Mesendoderm (in vitro differentiated cells): Measurements from ENCODE around the gene ACOT12.
"Not testable (repeated sequence)": the region's sequence is repeated elsewhere in the genome, so short reads cannot be mapped to it uniquely, and the experiment has no call there.

Experiments used
- DNase-seq: peaks from one replicate; pipeline ENCODE4 v3.0.0; 2013
- H2AK5ac ChIP-seq: 2 replicates; pipeline ENCODE4 v1.6.1; 2013; ENCODE audit warnings: low read length, inconsistent platforms
- H2BK120ac ChIP-seq: 2 replicates; pipeline ENCODE4 v1.6.1; 2013; ENCODE audit warnings: low read depth, mild to moderate bottlenecking, low read length, moderate library complexity, mixed read lengths
- H2BK15ac ChIP-seq: replicated peaks from 2 replicates; pipeline ENCODE4 v1.6.1; 2013; ENCODE audit warnings: low read depth, mild to moderate bottlenecking, moderate library complexity
- H2BK5ac ChIP-seq: 2 replicates; pipeline ENCODE4 v1.6.1; 2013; ENCODE audit warnings: low read length, inconsistent platforms
- H3K18ac ChIP-seq: 2 replicates; pipeline ENCODE4 v1.6.1; 2013; ENCODE audit warnings: mild to moderate bottlenecking, low read length, mixed read lengths
- H3K23ac ChIP-seq: one replicate; pipeline ENCODE4 v1.6.1; 2013; ENCODE audit warnings: low read length
- H3K27ac ChIP-seq: 2 replicates; pipeline ENCODE4 v1.5.1; 2013; ENCODE audit warnings: low read depth, mild to moderate bottlenecking, inconsistent platforms, low read length, moderate library complexity
- H3K27me3 ChIP-seq: 2 replicates; pipeline ENCODE4 v1.6.1; 2013; ENCODE audit warnings: low read length, control low read depth, mild to moderate bottlenecking, inconsistent platforms; ENCODE audit not compliant: insufficient read depth, poor library complexity
- H3K36me3 ChIP-seq: 2 replicates; pipeline ENCODE4 v1.6.1; 2013; ENCODE audit warnings: low read length, inconsistent platforms; ENCODE audit not compliant: control insufficient read depth, insufficient read depth
- H3K4ac ChIP-seq: one replicate; pipeline ENCODE4 v1.6.1; 2013; ENCODE audit warnings: low read depth, mild to moderate bottlenecking, low read length, moderate library complexity
- H3K4me1 ChIP-seq: 2 replicates; pipeline ENCODE4 v1.6.1; 2013; ENCODE audit warnings: low read depth, low read length, inconsistent platforms; ENCODE audit not compliant: control insufficient read depth
- H3K4me2 ChIP-seq: 2 replicates; pipeline ENCODE4 v1.6.1; 2013; ENCODE audit warnings: low read length
- H3K4me3 ChIP-seq: 2 replicates; pipeline ENCODE4 v1.5.1; 2013; ENCODE audit warnings: mild to moderate bottlenecking, low read length
- H3K56ac ChIP-seq: one replicate; pipeline ENCODE4 v1.6.1; 2013; ENCODE audit warnings: low read length
- H3K79me1 ChIP-seq: 2 replicates; pipeline ENCODE4 v1.6.1; 2013; ENCODE audit warnings: low read length, inconsistent platforms
- H3K79me2 ChIP-seq: 2 replicates; pipeline ENCODE4 v1.6.1; 2013; ENCODE audit warnings: mild to moderate bottlenecking, low read length; ENCODE audit not compliant: control insufficient read depth, insufficient read depth
- H3K9ac ChIP-seq: 2 replicates; pipeline ENCODE4 v1.6.1; 2013; ENCODE audit warnings: low read length, inconsistent platforms
- H4K5ac ChIP-seq: one replicate; pipeline ENCODE4 v1.6.1; 2013; ENCODE audit warnings: low read length
- H4K8ac ChIP-seq: one replicate; pipeline ENCODE4 v1.6.1; 2013; ENCODE audit warnings: low read depth, mild to moderate bottlenecking, control low read depth, low read length, moderate library complexity
- WGBS: extraction: QIAGEN DNeasy Blood & Tissue Kit; methylation state at CpG from one replicate; pipeline ENCODE4 v1.1.7; 2013; ENCODE audit warnings: low lambda C conversion rate, missing lambda C conversion rate; ENCODE audit not compliant: insufficient coverage; ENCODE audit errors: extremely low coverage; 5-methylcytosine and 5-hydroxymethylcytosine counted together

ACOT12 gene

DNA sequence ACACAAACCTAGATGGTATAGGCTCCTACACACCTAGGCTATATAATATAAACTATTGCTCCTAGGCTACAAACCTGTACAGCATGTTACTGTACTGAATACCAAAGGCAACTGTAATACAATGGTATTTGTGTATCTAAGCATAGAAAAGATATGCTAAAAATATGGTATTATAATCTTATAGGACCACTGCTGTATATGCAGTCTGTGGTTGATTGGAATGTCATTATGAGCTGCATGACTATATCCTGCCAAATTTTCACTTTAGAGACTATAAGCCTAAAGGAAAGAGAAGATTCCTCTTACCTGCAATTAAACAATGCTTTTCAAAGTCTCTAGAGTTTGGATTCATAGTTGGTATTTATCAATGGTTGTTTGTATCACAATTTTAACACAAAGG is 24.7 kb upstream of the ACOT12 start:
- H3K27ac ChIP-seq = no peak overlapping the region
- no peaks in the 10 kb centered on the region for H3K4me1 ChIP-seq
- no peaks in the 10 kb centered on the region for H3K79me2 ChIP-seq
- no peak overlapping the region for H3K9ac ChIP-seq
- no peak for DNase-seq
- no peak overlapping the region for H4K8ac ChIP-seq
- no peaks in the 10 kb centered on the region for H3K36me3 ChIP-seq
- H2BK5ac ChIP-seq = no peak overlapping the region
- no peaks in the 10 kb centered on the region for H3K79me1 ChIP-seq
- no peak overlapping the region for H2BK15ac ChIP-seq
- no peaks in the 10 kb centered on the region for H3K27me3 ChIP-seq
- no peak overlapping the region for H3K18ac ChIP-seq
- H3K4ac ChIP-seq = no peak overlapping the region
- H3K23ac ChIP-seq = no peak overlapping the region
- H3K4me3 ChIP-seq = no peak overlapping the region
- H2AK5ac ChIP-seq = no peak overlapping the region
- H3K4me2 ChIP-seq = no peak overlapping the region
- H2BK120ac ChIP-seq = no peak overlapping the region
- H4K5ac ChIP-seq = no peak overlapping the region
- no peak overlapping the region for H3K56ac ChIP-seq

- Histone ChIP-seq H3K79me2 (no peaks in the 10 kb centered on the region), H2BK120ac (no peak overlapping the region), H3K36me3 (no peaks in the 10 kb centered on the region), H2BK5ac (no peak overlapping the region), H3K9ac (no peak overlapping the region), H3K79me1 (no peaks in the 10 kb centered on the region), H4K5ac (no peak overlapping the region), H3K27me3 (no peaks in the 10 kb centered on the region), H4K8ac (no peak overlapping the region), H3K23ac (no peak overlapping the region), H3K56ac (no peak overlapping the region), H3K4ac (no peak overlapping the region), H2BK15ac (no peak overlapping the region), H3K27ac (no peak overlapping the region), H3K4me2 (no peak overlapping the region), H2AK5ac (no peak overlapping the region), H3K18ac (no peak overlapping the region), H3K4me3 (no peak overlapping the region), H3K4me1 (no peaks in the 10 kb centered on the region)
- no CpG with 5 or more reads among the region's 4 CpGs for WGBS
- DNase-seq = no peak
Observed at GRCh38 chr5:81417052-81417451, 23.1 kb upstream of the ACOT12 start.

DNA sequence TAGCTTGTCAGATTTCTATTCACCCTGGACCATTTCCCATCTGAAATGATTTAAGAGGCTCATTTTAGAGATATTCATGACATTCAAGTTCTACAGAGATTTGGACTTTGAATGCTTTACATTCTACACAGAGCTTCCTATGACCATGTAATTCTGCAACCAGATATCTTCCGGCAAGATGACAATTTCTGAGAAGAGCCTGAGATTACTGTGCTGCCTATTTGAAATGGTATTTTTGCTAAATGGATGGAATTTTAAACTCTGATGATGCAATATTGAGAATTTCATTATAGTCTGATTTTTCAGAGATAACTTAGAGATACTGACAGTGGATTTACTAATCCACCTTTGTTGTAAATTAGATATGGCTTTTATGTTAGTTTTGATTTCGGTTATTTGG is 16.0 kb upstream of the ACOT12 start:
- Histone ChIP-seq H3K4me2 (no peak overlapping the region), H3K27me3 (no peaks in the 10 kb centered on the region), H2BK5ac (no peak overlapping the region), H2BK15ac (no peak overlapping the region), H3K23ac (no peak overlapping the region), H3K56ac (no peak overlapping the region), H3K4ac (no peak overlapping the region), H3K4me3 (no peak overlapping the region), H3K36me3 (no peaks in the 10 kb centered on the region), H2BK120ac (no peak overlapping the region), H3K18ac (no peak overlapping the region), H3K79me1 (no peaks in the 10 kb centered on the region), H3K4me1 (no peaks in the 10 kb centered on the region), H4K5ac (no peak overlapping the region), H3K27ac (no peak overlapping the region), H2AK5ac (no peak overlapping the region), H3K79me2 (no peaks in the 10 kb centered on the region), H3K9ac (no peak overlapping the region), H4K8ac (no peak overlapping the region)
- DNase-seq = no peak
- WGBS = no CpG with 5 or more reads among the region's 2 CpGs

DNA sequence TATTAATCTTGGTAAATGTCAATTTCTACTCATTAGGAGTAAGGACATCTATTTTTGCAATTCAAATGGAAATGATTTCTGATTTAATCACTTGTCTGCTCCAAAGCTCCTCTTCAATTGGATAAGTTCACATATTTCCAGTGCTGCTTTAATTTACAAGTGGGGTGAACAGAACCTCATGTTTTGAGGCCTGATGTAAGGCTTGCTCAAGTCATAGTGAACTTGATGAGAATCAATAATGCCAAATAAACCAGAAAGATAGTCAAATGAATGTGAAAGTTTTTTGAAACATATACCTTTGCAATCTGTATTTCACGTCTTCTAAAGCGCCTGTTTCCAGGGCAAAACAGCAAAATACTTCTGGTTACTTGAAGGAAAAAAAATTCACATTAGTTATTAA is 15.4 kb upstream of the ACOT12 start:
- H4K8ac ChIP-seq = no peak overlapping the region
- no peaks in the 10 kb centered on the region for H3K27me3 ChIP-seq
- no peak overlapping the region for H3K18ac ChIP-seq

DNA sequence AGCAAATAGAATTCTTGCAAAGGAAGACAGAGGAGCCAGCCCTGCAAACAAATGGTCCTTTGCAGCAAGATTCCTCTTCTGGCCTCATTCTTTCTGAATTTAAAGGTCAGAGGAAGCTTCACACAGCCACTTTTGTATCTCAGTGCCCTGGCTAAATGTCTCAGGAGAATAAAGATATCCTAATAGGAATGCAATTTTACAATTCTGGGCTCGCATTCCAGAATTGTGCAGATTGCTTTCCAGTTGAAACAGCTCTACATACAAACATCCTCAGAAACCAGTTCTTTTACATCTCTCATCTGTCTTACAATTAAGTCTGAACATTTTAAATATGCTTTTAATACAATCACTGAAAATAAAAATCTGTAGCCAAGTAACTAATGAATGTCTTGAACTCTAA is 14.6 kb upstream of the ACOT12 start:
- Histone ChIP-seq H2BK15ac (no peak overlapping the region), H2BK120ac (no peak overlapping the region), H2BK5ac (no peak overlapping the region), H3K18ac (no peak overlapping the region), H2AK5ac (no peak overlapping the region), H3K4ac (no peak overlapping the region), H3K4me1 (no peaks in the 10 kb centered on the region), H3K79me2 (no peaks in the 10 kb centered on the region), H4K5ac (no peak overlapping the region), H3K4me3 (no peak overlapping the region), H3K27ac (no peak overlapping the region), H3K79me1 (no peaks in the 10 kb centered on the region), H3K23ac (no peak overlapping the region), H3K9ac (no peak overlapping the region), H4K8ac (no peak overlapping the region), H3K36me3 (no peaks in the 10 kb centered on the region), H3K27me3 (no peaks in the 10 kb centered on the region), H3K56ac (no peak overlapping the region), H3K4me2 (no peak overlapping the region)
- WGBS = no CpG with 5 or more reads among the region's 1 CpG
- no peak for DNase-seq

More for the DNA sequence above, 15.4 kb upstream of the ACOT12 start:
- Histone ChIP-seq H3K4ac (no peak overlapping the region), H3K9ac (no peak overlapping the region), H3K4me1 (no peaks in the 10 kb centered on the region), H2BK120ac (no peak overlapping the region), H3K56ac (no peak overlapping the region), H3K4me3 (no peak overlapping the region), H3K36me3 (no peaks in the 10 kb centered on the region), H2AK5ac (no peak overlapping the region), H3K23ac (no peak overlapping the region), H3K79me1 (no peaks in the 10 kb centered on the region), H2BK15ac (no peak overlapping the region), H3K27ac (no peak overlapping the region), H4K5ac (no peak overlapping the region), H3K79me2 (no peaks in the 10 kb centered on the region), H2BK5ac (no peak overlapping the region), H3K4me2 (no peak overlapping the region)
- no peak for DNase-seq
- no CpG with 5 or more reads among the region's 2 CpGs for WGBS

DNA sequence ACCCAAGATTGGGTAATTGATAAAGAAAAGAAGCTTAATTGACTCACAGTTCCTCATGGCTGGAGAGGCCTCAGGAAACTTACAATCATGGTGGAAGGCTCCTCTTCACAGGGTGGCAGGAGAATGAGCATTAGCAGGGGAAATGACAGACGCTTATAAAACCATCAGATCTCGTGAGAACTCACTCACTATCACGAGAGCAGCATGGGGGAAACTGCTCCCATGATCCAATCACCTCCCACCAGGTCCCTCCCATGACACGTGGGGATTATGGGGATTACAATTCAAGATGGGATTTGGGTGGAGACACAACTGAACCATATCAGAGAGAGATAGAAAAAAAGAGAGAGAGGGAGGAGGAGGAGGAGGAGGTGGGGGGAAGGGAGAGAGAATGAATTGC is 13.9 kb upstream of the ACOT12 start:
- not testable (repeated sequence) for H2BK15ac ChIP-seq, H2AK5ac ChIP-seq, H3K23ac ChIP-seq, H3K4me1 ChIP-seq, H3K27ac ChIP-seq, H3K79me2 ChIP-seq, H3K36me3 ChIP-seq, H3K56ac ChIP-seq, H4K5ac ChIP-seq, H3K4me3 ChIP-seq, H3K79me1 ChIP-seq, H3K9ac ChIP-seq, H3K27me3 ChIP-seq, H3K4me2 ChIP-seq, H3K4ac ChIP-seq, H2BK5ac ChIP-seq, H4K8ac ChIP-seq, H2BK120ac ChIP-seq, H3K18ac ChIP-seq
- DNase-seq = peak; percentile 32
- no CpG with 5 or more reads among the region's 4 CpGs for WGBS
